ENCODE measurements around the gene SDK1. TPM values are rescaled to one million over a fixed set of nuclear protein-coding genes. Genes with fewer than 3 reads are reported as not detected.

The SDK1 gene
- total and polyA plus RNA-seq, 4 experiments from 2014 or later, result 0.06 to 0.26 TPM; not detected in 2

DNA sequence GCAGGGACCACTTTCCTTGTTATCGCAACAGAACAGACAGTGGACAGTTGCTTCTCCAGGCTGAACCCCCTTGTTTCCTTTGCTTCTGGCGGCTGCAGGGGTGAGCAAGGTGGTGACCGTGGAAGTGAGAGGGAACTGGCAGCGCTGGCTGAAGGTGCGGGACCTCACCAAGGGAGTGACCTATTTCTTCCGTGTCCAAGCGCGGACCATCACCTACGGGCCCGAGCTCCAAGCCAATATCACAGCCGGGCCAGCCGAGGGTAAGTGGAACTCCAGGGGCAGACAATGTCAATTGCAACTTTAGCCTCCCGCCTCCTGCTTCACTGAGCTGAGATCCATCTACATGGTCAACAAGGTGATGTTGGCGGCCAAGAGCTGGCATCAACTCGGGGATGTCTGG, 919.0 kb downstream of the SDK1 start:
- ChIA-PET POLR2A (ENCODE audit: partially characterized antibody) (no interaction called here), CTCF (ENCODE audit: partially characterized antibody) (no interaction called here)
- DNase-seq, result no peak
- no peaks in the 10 kb centered on the region for H3K27me3 Mint-ChIP-seq
- Histone ChIP-seq H3K4me1 (ENCODE audit: insufficient read depth, low read length) (no peaks in the 10 kb centered on the region), H3K27me3 (ENCODE audit: insufficient read depth, low read length) (no peaks in the 10 kb centered on the region), H3K9me3 (ENCODE audit: control insufficient read depth in 1 of 2, low read length in 2 of 2) (no peaks in the 10 kb centered on the region), H3K27ac (ENCODE audit: low read depth, low read length) (no peak overlapping the region), H3K4me3 (ENCODE audit: low read length in 2 of 2) (no peak overlapping the region), H3K36me3 (ENCODE audit: insufficient read depth, low read length) (no peaks in the 10 kb centered on the region)
- no peaks in the 10 kb centered on the region for H3K36me3 Mint-ChIP-seq
- no peaks in the 10 kb centered on the region for H3K9me3 Mint-ChIP-seq
- intact Hi-C loops (cut with micrococcal nuclease), result no loop called here
- no peak overlapping the region for H3K4me3 Mint-ChIP-seq
- H3K27ac Mint-ChIP-seq, result no peak overlapping the region
- H3K4me1 Mint-ChIP-seq, result no peaks in the 10 kb centered on the region

DNA sequence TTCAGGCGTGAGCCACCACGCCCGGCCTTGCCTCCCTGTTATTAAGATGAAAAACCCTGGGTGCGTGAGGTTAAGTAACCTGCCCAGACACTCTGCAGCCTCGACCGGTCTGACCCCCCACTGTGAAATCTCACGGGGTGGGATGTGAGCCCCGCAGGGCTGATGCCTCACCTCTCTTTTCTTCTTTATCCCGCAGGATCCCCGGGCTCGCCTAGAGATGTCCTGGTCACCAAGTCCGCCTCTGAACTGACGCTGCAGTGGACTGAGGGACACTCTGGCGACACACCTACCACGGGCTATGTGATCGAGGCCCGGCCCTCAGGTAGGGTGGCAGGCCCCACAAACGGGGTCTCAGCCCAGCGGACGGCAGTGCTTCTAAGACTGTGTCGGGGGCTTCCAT, 920.0 kb downstream of the SDK1 start:
- no peaks in the 10 kb centered on the region for H3K36me3 Mint-ChIP-seq
- no peaks in the 10 kb centered on the region for H3K27me3 Mint-ChIP-seq
- Histone ChIP-seq H3K27me3 (ENCODE audit: insufficient read depth, low read length) (no peaks in the 10 kb centered on the region), H3K4me1 (ENCODE audit: insufficient read depth, low read length) (no peaks in the 10 kb centered on the region), H3K9me3 (ENCODE audit: control insufficient read depth in 1 of 2, low read length in 2 of 2) (no peaks in the 10 kb centered on the region), H3K27ac (ENCODE audit: low read depth, low read length) (no peak overlapping the region), H3K4me3 (ENCODE audit: low read length in 2 of 2) (no peak overlapping the region), H3K36me3 (ENCODE audit: insufficient read depth, low read length) (no peaks in the 10 kb centered on the region)
- no peak overlapping the region for H3K4me3 Mint-ChIP-seq
- CTCF ChIA-PET (ENCODE audit: partially characterized antibody), result no interaction called here
- no peaks in the 10 kb centered on the region for H3K4me1 Mint-ChIP-seq
- POLR2A ChIA-PET (ENCODE audit: partially characterized antibody), result no interaction called here
- intact Hi-C loops (cut with micrococcal nuclease), result no loop called here
- H3K27ac Mint-ChIP-seq, result no peak overlapping the region
- H3K9me3 Mint-ChIP-seq, result no peaks in the 10 kb centered on the region
- no peak for DNase-seq

DNA sequence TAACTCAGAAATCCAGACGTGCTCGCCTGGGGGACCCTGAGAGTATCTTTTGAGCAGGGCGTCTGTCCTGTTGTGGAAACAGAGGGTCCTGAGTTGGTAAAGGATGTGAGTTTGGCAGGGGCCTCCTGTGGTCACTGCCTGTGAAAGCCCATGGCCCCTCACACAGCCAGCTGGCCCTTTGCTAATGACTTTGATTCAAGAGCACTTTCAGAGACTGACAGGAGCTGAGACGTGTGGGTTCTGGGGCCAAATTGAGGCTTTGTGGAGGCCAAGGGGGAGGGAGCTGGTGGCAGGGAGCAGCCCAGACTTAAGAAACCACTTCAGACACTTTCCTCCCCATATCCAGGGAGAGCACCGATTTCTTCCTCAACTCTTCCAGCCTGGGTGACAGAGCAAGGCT, 921.6 kb downstream of the SDK1 start:
- intact Hi-C loops (cut with micrococcal nuclease), result no loop called here
- no peak for DNase-seq
- ChIA-PET CTCF (ENCODE audit: partially characterized antibody) (interaction anchor here (0.7 kb wide), 1 partner anchor 890 kb away, joined by 3 read pairs; no protein-coding TSS in a partner anchor), POLR2A (ENCODE audit: partially characterized antibody) (no interaction called here)
- no peaks in the 10 kb centered on the region for H3K27me3 Mint-ChIP-seq
- H3K36me3 ChIP-seq (ENCODE audit: insufficient read depth, low read length), result no peaks in the 10 kb centered on the region
- no peaks in the 10 kb centered on the region for H3K4me1 Mint-ChIP-seq
- no peak overlapping the region for H3K27ac ChIP-seq (ENCODE audit: low read depth, low read length)
- no peak overlapping the region for H3K4me3 Mint-ChIP-seq
- no peaks in the 10 kb centered on the region for H3K27me3 ChIP-seq (ENCODE audit: insufficient read depth, low read length)
- H3K36me3 Mint-ChIP-seq, result no peaks in the 10 kb centered on the region
- no peaks in the 10 kb centered on the region for H3K4me1 ChIP-seq (ENCODE audit: insufficient read depth, low read length)
- H3K9me3 Mint-ChIP-seq, result no peaks in the 10 kb centered on the region
- no peak overlapping the region for H3K4me3 ChIP-seq (ENCODE audit: low read length in 2 of 2)
- H3K9me3 ChIP-seq (ENCODE audit: control insufficient read depth in 1 of 2, low read length in 2 of 2), result no peaks in the 10 kb centered on the region
- no peak overlapping the region for H3K27ac Mint-ChIP-seq

DNA sequence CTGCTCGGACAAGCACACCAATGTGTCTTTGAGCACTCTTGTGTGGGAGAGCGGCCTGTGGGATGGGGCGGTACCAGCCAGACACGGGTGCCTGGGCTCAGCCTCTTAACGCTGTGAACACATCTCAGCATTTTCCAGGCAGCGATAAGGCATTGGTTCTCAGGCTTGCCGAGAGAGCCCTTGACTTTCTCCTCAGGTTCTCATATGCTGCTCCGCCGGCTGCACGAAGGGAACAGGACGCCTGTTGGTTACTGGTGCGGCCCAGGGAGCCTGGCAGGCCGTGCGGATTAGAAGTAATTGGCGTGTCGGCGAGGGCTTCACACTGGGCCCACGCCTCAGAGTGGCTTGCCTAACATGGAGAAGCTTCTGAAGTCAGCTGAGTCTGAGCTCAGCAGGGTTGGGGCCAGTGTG, 924.3 kb downstream of the SDK1 start:
- H3K9me3 ChIP-seq (ENCODE audit: control insufficient read depth in 1 of 2, low read length in 2 of 2), result no peaks in the 10 kb centered on the region
- ChIA-PET POLR2A (ENCODE audit: partially characterized antibody) (no interaction called here), CTCF (ENCODE audit: partially characterized antibody) (no interaction called here)
- no peaks in the 10 kb centered on the region for H3K4me1 ChIP-seq (ENCODE audit: insufficient read depth, low read length)
- no peak for DNase-seq
- no peak overlapping the region for H3K4me3 Mint-ChIP-seq
- H3K27me3 Mint-ChIP-seq, result no peaks in the 10 kb centered on the region
- no peak overlapping the region for H3K4me3 ChIP-seq (ENCODE audit: low read length in 2 of 2)
- intact Hi-C loops (cut with micrococcal nuclease), result no loop called here
- H3K36me3 ChIP-seq (ENCODE audit: insufficient read depth, low read length), result no peaks in the 10 kb centered on the region
- peaks cover 0 to under 1% (median 0%) of the 10 kb centered on the region in 8 donors for H3K9me3 Mint-ChIP-seq
- no peak overlapping the region for H3K27ac ChIP-seq (ENCODE audit: low read depth, low read length)
- no peaks in the 10 kb centered on the region for H3K27me3 ChIP-seq (ENCODE audit: insufficient read depth, low read length)
- H3K36me3 Mint-ChIP-seq, result no peaks in the 10 kb centered on the region
- H3K27ac Mint-ChIP-seq, result no peak overlapping the region
- H3K4me1 Mint-ChIP-seq, result no peaks in the 10 kb centered on the region

DNA sequence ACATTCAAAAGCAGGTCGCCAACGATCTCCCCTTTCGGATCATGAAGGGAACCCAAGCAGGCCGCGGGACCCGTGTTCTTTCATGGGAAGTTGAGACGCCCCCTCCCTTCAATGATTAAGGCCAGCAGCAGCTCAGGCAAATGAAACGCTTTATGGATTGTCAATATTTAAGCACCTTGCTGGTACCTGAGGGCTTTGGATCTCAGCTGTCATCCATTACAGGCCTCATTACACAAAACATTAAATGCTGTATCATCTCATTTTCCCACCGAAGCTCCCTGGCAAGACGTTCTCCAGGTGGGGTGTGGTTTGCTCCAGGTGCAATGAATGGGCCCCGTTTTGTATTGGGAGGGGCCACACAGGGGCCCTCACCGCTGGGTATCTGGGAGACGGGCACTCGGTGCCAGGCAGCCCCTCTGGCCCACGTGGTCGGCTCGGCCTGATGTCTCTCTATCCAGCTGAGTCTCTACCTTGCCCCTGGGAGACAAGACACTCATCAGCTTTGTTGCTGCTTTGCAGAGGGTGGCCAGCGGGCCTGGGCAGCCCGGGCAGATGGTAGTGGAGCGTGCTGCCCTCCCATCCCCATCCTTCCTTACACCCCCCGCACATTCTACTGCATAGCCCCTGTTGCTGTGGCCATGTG, 925.0 kb downstream of the SDK1 start:
- Mint-ChIP-seq H3K4me3 (no peak overlapping the region), H3K36me3 (no peaks in the 10 kb centered on the region), H3K9me3 (peaks cover 0 to 3% (median 0%) of the 10 kb centered on the region in 8 donors), H3K27me3 (no peaks in the 10 kb centered on the region), H3K4me1 (no peaks in the 10 kb centered on the region), H3K27ac (no peak overlapping the region)
- Histone ChIP-seq H3K27me3 (ENCODE audit: insufficient read depth, low read length) (no peaks in the 10 kb centered on the region), H3K9me3 (ENCODE audit: control insufficient read depth in 1 of 2, low read length in 2 of 2) (no peaks in the 10 kb centered on the region), H3K27ac (ENCODE audit: low read depth, low read length) (no peak overlapping the region), H3K4me3 (ENCODE audit: low read length in 2 of 2) (no peak overlapping the region), H3K4me1 (ENCODE audit: insufficient read depth, low read length) (no peaks in the 10 kb centered on the region), H3K36me3 (ENCODE audit: insufficient read depth, low read length) (no peaks in the 10 kb centered on the region)
- CTCF ChIA-PET (ENCODE audit: partially characterized antibody), result no interaction called here
- POLR2A ChIA-PET (ENCODE audit: partially characterized antibody), result no interaction called here
- DNase-seq, result no peak
- intact Hi-C loops (cut with micrococcal nuclease), result no loop called here

- POLR2A ChIA-PET (ENCODE audit: partially characterized antibody), result no interaction called here
- Mint-ChIP-seq H3K9me3 (peaks cover 0 to 3% (median 0%) of the 10 kb centered on the region in 8 donors), H3K36me3 (no peaks in the 10 kb centered on the region), H3K4me3 (no peak overlapping the region), H3K4me1 (no peaks in the 10 kb centered on the region), H3K27ac (no peak overlapping the region), H3K27me3 (no peaks in the 10 kb centered on the region)
- no peaks in the 10 kb centered on the region for H3K4me1 ChIP-seq (ENCODE audit: insufficient read depth, low read length)
- no peaks in the 10 kb centered on the region for H3K36me3 ChIP-seq (ENCODE audit: insufficient read depth, low read length)
- H3K4me3 ChIP-seq (ENCODE audit: low read length in 2 of 2), result no peak overlapping the region
- CTCF ChIA-PET (ENCODE audit: partially characterized antibody), result no interaction called here
- no peak overlapping the region for H3K27ac ChIP-seq (ENCODE audit: low read depth, low read length)
- H3K9me3 ChIP-seq (ENCODE audit: control insufficient read depth in 1 of 2, low read length in 2 of 2), result no peaks in the 10 kb centered on the region
- DNase-seq, result no peak
- intact Hi-C loops (cut with micrococcal nuclease), result no loop called here
- H3K27me3 ChIP-seq (ENCODE audit: insufficient read depth, low read length), result no peaks in the 10 kb centered on the region
Observed at GRCh38 chr7:4226524-4226882, 925.5 kb downstream of the SDK1 start.

DNA sequence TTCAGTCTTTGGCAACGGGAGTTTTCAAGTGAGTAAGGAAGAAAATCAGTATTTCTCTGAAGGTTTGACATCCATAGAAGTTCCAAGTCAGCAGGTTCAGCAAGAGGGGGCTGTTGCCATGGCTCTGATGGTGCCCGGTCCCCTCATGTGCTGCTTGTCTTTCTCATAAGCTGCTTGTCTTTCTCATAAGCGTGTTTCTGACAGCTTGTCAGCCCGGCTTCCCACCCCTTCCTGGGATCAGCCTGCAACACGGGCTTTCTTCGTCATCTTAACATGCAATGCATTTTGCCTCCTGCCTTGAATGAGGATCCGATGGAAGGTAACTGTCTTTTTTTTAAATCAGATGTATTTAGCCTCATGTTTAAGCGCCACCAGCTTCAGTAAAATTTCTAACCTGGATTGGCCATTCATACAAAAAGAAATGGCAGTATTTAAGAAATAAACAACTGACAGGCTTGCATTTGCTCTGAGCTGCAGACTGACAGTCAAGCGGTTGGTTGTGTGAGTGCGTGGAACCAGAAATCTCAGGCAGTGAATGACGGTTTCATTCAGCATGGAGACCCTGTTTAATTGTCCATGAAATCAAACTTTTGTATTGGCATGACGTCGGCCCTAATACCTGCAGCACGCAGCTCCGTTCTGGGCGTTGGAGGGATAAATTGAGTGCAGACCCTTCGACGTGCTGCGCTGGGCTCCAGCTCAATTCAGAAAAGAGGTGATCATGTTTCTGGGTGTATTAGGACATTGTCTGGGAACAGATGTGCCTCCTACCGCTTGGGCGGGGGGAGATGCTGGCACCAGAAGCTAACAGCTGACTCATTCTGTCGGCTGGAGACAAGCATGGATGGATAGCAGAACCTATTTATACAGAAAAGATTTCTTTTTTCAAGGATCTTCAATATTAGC, 926.3 kb downstream of the SDK1 start:
- Histone ChIP-seq H3K9me3 (ENCODE audit: control insufficient read depth in 1 of 2, low read length in 2 of 2) (no peaks in the 10 kb centered on the region), H3K4me1 (ENCODE audit: insufficient read depth, low read length) (no peaks in the 10 kb centered on the region), H3K27me3 (ENCODE audit: insufficient read depth, low read length) (no peaks in the 10 kb centered on the region), H3K4me3 (ENCODE audit: low read length in 2 of 2) (no peak overlapping the region), H3K27ac (ENCODE audit: low read depth, low read length) (no peak overlapping the region), H3K36me3 (ENCODE audit: insufficient read depth, low read length) (no peaks in the 10 kb centered on the region)
- intact Hi-C loops (cut with micrococcal nuclease), result no loop called here
- H3K9me3 Mint-ChIP-seq, result peaks cover 0 to 3% (median 0%) of the 10 kb centered on the region in 8 donors
- no peaks in the 10 kb centered on the region for H3K27me3 Mint-ChIP-seq
- H3K36me3 Mint-ChIP-seq, result no peaks in the 10 kb centered on the region
- H3K4me3 Mint-ChIP-seq, result no peak overlapping the region
- ChIA-PET CTCF (ENCODE audit: partially characterized antibody) (no interaction called here), POLR2A (ENCODE audit: partially characterized antibody) (no interaction called here)
- H3K4me1 Mint-ChIP-seq, result no peaks in the 10 kb centered on the region
- DNase-seq, result no peak
- no peak overlapping the region for H3K27ac Mint-ChIP-seq

All from CD4-positive, alpha-beta memory T cell (primary cell).